Thyroid gland (tissue), 4 donors: ENCODE data around the gene MCF2L.

Source experiments
- POLR2A ChIP-seq, 2 donors: fragments of 450-650 bp; IDR thresholded peaks; one replicate each; pipeline ENCODE4 v1.6.1; 2017; ENCODE audit warnings: antibody characterized with exemption in 2 of 2, mild to moderate bottlenecking in 2 of 2, moderate library complexity in 1 of 2
- TF ChIP-seq, protein P1 (sequence below), 6 experiments: fragments of 200-600 bp in 3 of 6; fragments of 450-650 bp in 3 of 6; sonication (generic) in 3 of 6; IDR thresholded peaks; one replicate each; pipeline ENCODE4 v1.5.1; 2016 to 2019; ENCODE audit warnings: antibody characterized with exemption in 6 of 6, mild to moderate bottlenecking in 2 of 6, inconsistent platforms in 1 of 6, moderate library complexity in 1 of 6

DNA sequence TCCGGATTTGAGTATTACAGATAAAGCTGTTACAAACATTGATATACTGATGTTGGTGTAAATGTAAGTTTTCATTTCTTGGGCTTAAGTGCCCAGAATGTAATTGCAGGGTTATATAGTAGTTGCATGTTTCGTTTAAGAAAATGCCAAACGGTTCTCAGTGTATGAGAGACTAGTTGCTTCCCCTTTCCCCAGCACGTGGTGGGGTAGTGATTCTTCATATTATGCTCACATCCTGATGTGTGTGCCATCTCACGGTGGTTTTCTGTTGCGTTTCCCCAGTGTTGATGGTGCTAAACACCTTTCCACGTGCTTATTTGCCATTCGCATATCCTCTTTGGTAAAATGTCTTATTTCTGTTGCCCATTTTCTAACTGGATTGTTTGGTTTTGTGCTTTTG, 101.8 kb downstream of the MCF2L start:
- no peak for TF ChIP-seq POLR2A (IDR thresholded peaks at IDR 0.05)
- TF ChIP-seq, protein P1, sequence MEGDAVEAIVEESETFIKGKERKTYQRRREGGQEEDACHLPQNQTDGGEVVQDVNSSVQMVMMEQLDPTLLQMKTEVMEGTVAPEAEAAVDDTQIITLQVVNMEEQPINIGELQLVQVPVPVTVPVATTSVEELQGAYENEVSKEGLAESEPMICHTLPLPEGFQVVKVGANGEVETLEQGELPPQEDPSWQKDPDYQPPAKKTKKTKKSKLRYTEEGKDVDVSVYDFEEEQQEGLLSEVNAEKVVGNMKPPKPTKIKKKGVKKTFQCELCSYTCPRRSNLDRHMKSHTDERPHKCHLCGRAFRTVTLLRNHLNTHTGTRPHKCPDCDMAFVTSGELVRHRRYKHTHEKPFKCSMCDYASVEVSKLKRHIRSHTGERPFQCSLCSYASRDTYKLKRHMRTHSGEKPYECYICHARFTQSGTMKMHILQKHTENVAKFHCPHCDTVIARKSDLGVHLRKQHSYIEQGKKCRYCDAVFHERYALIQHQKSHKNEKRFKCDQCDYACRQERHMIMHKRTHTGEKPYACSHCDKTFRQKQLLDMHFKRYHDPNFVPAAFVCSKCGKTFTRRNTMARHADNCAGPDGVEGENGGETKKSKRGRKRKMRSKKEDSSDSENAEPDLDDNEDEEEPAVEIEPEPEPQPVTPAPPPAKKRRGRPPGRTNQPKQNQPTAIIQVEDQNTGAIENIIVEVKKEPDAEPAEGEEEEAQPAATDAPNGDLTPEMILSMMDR (IDR thresholded peaks at IDR 0.05) = no peak
